ENCODE results near the gene WNT9A.

The WNT9A gene

GRCh38 chr1:227953022-227953412 lies 5.3 kb upstream of the WNT9A start:
- no peak for DNase-seq

GRCh38 chr1:227952374-227953021 lies 4.8 kb upstream of the WNT9A start:
- DNase-seq, result no peak

- DNase-seq, result no peak
These were observed 4.1 kb upstream of the WNT9A start for GRCh38 chr1:227951624-227952373.

GRCh38 chr1:227950735-227951346 lies 3.1 kb upstream of the WNT9A start:
- no peak for DNase-seq

DNA sequence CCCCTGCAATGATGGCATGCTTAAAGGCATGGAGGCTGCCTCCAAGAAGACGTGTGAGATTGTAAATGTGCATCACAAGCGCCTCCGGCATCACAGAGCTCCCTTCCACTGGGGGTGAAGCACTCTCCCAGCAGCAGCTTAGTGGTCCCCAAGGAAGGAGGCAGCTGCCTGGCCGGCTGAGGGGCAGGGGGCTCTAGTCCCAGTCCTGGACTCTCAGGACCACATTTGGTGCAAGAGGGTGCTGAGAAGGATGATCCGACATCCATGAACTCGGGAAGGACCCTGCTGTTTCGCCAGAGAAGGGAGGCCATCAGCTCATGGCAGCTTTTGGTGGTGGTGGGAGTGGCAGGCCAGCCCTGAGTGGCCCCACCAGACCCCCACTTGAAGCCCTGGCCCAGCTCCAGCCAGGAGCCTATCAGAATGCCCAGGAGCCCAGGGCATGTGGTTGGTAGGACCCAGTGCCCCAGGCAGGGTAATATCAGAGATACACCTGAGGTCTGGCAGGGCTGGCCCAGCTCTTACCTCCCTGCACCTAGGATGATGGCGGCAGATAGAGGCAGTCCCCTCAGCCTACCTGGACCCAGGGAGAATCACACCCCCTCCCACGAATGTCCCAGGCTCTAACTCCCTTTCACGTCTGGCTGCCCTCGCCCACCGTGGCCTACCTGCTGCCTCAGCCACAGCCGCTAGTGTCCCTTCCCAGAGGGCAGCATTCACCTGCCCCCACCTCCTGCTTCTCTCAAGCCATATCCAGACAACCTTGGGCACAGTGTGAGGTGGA lies 2.4 kb upstream of the WNT9A start:
- DNase-seq, result no peak

GRCh38 chr1:227949341-227949921 lies 1.7 kb upstream of the WNT9A start:
- no peak for DNase-seq

DNA sequence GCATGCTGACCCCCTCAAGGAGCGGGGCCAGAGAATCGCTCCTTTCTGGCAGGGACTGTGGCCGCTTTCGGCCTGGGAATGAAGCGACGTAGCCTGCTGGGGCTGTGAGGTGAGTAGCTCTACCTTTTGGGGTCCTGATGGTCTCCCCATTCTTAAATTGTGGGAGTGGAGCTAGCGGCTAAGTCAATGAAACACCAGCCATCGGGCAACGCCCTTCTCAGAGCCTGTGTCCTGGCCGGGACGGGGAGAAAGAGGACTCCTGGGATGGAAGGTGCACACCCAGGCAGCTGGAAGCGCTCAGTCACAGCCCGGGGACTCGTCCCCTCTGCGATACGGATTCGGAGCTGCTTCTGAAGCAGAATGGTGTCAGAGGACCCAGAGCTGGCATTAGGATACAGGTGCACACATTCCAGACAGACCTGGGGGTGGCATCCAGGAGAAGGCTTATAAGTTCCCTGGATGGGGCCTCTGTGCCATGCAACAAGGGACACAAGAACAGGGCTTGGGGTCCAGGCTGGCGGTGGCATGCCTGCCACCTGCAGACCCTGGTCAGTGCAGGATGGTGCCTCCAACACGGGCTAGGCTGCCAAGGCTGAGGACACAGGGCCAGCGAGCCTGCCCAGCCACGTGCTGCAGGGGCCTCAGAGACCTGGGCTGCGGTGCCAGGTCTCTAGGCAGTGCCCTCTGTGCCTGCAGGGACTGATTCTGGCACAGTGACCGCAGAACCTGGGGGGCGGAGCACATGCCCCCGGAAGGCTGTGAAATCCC lies 945 bp upstream of the WNT9A start:
- no peak for DNase-seq

- no peak for DNase-seq
These were observed 401 bp downstream of the WNT9A start for GRCh38 chr1:227947386-227947675.

DNA sequence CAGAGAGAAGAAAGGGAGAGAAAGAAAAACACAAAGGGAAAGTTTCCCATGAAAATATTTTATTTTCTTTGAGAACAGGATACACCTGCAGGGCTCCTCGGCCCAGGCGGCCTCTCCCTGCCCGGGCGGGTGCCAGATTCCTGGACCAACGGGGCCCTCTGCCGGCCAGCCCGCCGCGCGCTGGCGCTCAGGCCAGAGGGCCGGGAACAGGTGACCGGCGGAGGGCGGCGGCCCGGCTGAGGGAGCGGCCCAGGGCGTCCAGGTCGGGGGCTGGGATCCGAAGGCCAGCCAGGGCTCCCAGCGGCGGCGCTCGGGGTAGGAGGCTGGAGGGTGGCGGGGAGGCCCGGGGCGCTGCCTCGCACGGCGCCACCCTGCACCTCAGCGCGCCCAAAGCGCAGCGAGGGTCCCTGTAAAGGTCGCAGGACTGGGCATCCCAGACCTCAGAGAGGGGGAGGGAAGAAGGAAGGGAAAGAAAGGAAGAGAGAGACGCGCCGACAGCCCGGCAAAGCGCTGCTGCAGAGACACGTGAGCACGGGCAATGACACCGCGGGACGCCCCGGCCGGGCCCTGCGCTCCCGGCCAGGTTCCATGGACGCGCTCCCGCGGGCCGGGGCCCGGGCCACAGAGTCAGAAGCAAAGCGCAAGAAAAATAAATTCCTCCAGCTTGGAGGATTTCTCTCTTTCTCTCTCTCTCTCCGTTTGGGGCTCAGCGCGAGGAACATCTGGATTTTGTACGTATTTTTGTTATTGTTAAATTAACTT lies 927 bp downstream of the WNT9A start:
- no peak for DNase-seq

GRCh38 chr1:227945891-227946623 lies 1.7 kb downstream of the WNT9A start:
- peak; percentile 45 for DNase-seq

- DNase-seq, result no peak
These were observed 2.5 kb downstream of the WNT9A start for GRCh38 chr1:227944931-227945890.

DNA sequence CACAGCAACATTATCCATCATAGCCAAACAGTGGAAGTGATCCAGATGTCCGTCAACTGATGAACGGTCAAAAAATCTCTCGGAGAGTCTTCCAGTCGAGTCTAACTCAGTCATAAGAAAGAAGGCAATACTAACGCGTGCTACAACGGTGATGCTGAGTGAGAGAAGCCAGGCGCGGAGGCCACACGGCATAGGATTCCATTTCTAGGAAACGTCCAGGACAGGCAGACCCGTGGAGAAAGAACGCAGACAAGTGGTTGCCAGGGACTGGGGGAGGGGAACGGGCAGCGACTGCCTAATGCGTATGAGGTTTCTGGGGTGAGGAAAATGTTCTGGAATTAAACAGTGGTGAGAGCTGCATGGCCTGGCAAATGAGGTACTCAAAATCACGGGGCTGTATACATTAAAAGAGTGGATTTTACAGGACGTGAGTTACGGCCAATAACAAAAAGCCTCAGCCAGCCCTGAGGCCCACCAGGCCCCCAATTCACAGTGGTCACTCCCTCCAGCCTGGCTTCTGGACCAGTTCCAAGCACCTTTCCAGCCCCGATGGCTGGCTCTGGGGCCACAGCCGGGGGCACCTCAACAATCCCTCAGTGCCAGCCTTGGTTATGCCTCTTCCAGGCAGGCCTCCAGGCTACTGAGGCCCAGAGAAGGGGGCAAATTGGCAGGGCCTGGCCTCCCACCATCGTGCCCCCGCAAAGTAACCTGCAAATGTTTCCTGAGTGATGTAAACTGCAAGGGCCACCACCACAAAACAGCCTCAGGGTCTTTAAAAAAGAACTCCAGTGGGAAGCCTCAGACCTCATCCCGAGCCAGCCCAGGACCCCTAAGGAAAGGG lies 3.4 kb downstream of the WNT9A start:
- no peak for DNase-seq

DNA sequence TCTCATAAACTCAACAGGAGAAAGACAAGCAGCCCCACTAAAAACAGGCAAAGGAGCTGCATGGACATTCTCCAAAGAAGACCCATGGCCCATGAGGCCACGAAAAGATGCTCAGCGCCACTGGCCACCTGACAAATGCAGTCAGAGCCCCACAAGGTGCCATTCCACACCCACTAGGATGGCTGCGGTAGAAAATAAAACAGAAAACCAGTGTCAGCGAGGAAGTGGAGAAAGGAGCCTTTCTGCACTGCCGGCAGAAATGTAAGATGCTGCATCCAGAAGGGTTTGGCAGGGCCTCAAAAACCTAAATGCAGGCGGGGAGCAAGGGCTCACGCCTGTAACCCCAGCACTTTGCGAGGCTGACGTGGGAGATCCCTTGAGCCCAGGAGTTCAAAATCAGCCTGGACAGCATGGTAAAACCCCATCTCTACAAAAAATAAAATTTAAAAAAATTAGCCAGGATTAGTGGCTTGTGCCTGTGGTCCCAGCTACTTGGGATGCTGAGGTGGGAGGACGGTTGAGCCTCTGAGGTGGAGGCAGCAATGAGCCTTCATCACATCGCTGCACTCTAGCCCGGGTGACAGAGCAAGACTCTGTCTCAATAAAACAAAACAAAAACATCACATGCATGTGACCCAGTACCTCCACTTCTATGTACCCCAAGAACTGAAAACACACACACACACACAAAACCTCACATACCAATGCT lies 4.2 kb downstream of the WNT9A start:
- no peak for DNase-seq

DNA sequence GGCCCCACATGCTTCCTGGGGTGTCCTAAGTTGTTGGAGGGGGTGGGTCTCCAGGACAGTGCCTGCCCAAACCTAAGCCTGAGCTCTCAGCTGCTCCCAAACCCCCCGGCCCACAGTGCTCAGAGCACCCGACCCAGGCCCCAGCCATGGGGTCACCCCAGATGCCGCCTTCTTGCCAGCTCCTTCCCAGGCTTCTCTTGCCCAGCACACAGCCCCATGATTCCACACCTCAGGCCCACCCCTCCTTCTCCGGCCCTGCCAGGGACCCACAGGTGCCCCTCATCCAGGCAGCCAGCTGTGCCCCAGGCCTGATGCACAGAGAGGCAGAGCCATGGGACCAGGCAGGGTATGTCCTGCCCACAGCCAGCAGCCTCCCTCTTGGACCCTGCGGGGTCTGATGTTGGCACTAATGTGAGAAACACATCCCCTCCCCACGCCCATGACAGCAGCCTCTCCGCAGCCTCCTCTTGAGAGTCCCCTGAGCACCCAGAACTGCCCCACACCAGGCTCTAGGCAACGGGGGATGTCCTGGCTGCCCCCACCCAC lies 4.9 kb downstream of the WNT9A start:
- no peak for DNase-seq

- no peak for DNase-seq
These were observed 5.6 kb downstream of the WNT9A start for GRCh38 chr1:227942021-227942715.

DNA sequence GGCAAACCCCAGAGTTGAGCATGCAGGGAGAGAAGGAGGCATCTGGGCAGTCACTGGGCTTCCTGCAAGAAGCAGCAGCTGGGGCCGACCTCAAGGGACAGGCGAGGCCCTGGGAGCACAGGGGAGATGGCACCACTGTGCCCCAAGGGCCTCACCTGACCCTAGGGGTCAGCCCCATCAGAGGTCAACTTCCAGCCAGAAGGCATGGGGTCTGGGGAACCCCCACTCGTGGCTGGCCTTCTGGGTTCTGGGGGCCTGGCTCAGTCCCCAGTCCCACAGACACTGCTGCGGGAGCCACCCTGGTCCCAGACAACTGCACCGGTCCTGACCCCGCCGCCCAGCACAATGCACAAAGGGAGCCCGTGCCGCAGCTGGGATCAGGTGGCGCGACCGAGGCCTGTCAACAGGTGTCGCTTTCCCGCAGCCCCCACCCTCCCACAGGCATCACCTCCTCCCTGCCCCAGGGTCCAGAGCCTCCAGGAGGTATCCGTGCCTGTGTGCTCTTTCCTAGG lies 6.2 kb downstream of the WNT9A start:
- DNase-seq, result no peak

DNA sequence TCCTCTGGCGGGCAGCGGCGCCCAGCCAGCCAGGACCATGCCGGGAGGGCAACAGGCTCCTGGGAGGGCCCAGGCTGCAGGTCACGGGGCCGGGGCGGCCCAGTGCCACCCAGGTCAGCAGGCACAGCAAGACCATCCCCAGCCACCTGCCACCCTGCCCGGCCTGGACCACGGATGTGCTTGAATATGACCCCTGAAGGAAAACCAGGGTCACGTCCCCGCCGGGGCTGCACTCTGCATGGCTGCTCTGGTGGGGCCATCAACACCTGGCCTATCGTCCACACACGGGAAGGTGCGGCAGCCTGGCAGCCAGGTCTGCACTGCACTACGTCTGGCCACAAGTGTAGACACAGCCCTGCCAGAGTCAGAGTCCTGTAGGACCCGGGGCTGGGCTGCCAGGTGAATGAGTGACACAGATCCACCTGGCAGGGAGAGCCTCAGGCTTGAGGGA lies 6.9 kb downstream of the WNT9A start:
- no peak for DNase-seq

Measured in DMS 273 treated with DMSO at 0.1 percent for 48 hours (cell line).